ENCODE measurements around the gene CHN1. TPM values are rescaled to one million over a fixed set of nuclear protein-coding genes. Genes with fewer than 3 reads are reported as not detected.
A peak's percentile ranks its signal among the peaks of the same experiment; 100 is the strongest.

CHN1 gene
- total RNA-seq, 1 donor from 2014 or later: 32.7 TPM

- DNase-seq (ENCODE audit: low spot score in 2 of 2, unreplicated experiment in 2 of 2): no peak
- TF ChIP-seq CTCF (IDR thresholded peaks at IDR 0.05; ENCODE audit: unreplicated experiment): no peak
- no peaks in the 10 kb centered on the region for H3K27me3 Mint-ChIP-seq (ENCODE audit: low read depth)
- peaks cover 44% of the 10 kb centered on the region for H3K4me1 Mint-ChIP-seq
- H3K27ac Mint-ChIP-seq: peak overlapping the region; percentile 64
- H3K36me3 Mint-ChIP-seq: peaks cover 6% of the 10 kb centered on the region
- no peak overlapping the region for H3K4me3 Mint-ChIP-seq
- peaks cover 4% of the 10 kb centered on the region for H3K9me3 Mint-ChIP-seq
Measured at GRCh38 chr2:174873471-174873870, 131.7 kb downstream of the CHN1 start.

GRCh38 chr2:174870787-174871186 is 134.4 kb downstream of the CHN1 start:
- peaks cover 6% of the 10 kb centered on the region for H3K36me3 Mint-ChIP-seq
- no peak for DNase-seq (ENCODE audit: low spot score in 2 of 2, unreplicated experiment in 2 of 2)
- no peak overlapping the region for H3K27ac Mint-ChIP-seq
- H3K27me3 Mint-ChIP-seq (ENCODE audit: low read depth): no peaks in the 10 kb centered on the region
- TF ChIP-seq CTCF (IDR thresholded peaks at IDR 0.05; ENCODE audit: unreplicated experiment): no peak
- H3K4me1 Mint-ChIP-seq: peaks cover 40% of the 10 kb centered on the region
- peaks cover 4% of the 10 kb centered on the region for H3K9me3 Mint-ChIP-seq
- no peak overlapping the region for H3K4me3 Mint-ChIP-seq

- peaks cover 39% of the 10 kb centered on the region for H3K4me1 Mint-ChIP-seq
- no peaks in the 10 kb centered on the region for H3K27me3 Mint-ChIP-seq (ENCODE audit: low read depth)
- H3K27ac Mint-ChIP-seq: no peak overlapping the region
Measured at GRCh38 chr2:174868878-174869277, 136.3 kb downstream of the CHN1 start.

GRCh38 chr2:174866421-174866820 is 138.8 kb downstream of the CHN1 start:
- H3K4me1 Mint-ChIP-seq: peaks cover 17% of the 10 kb centered on the region
- TF ChIP-seq CTCF (IDR thresholded peaks at IDR 0.05; ENCODE audit: unreplicated experiment): no peak
- no peaks in the 10 kb centered on the region for H3K27me3 Mint-ChIP-seq (ENCODE audit: low read depth)
- H3K9me3 Mint-ChIP-seq: peaks cover 4% of the 10 kb centered on the region
- H3K27ac Mint-ChIP-seq: no peak overlapping the region
- no peak for DNase-seq (ENCODE audit: low spot score in 2 of 2, unreplicated experiment in 2 of 2)
- H3K4me3 Mint-ChIP-seq: no peak overlapping the region
- H3K36me3 Mint-ChIP-seq: peaks cover 6% of the 10 kb centered on the region

More at GRCh38 chr2:174868878-174869277, 136.3 kb downstream of the CHN1 start:
- TF ChIP-seq CTCF (IDR thresholded peaks at IDR 0.05; ENCODE audit: unreplicated experiment): no peak
- no peak for DNase-seq (ENCODE audit: low spot score in 2 of 2, unreplicated experiment in 2 of 2)
- Mint-ChIP-seq H3K9me3 (peaks cover 4% of the 10 kb centered on the region), H3K36me3 (peaks cover 6% of the 10 kb centered on the region), H3K4me3 (no peak overlapping the region)

GRCh38 chr2:174863183-174863582 is 142.0 kb downstream of the CHN1 start:
- no peak overlapping the region for H3K4me3 Mint-ChIP-seq
- no peaks in the 10 kb centered on the region for H3K27me3 Mint-ChIP-seq (ENCODE audit: low read depth)
- no peaks in the 10 kb centered on the region for H3K9me3 Mint-ChIP-seq
- DNase-seq (ENCODE audit: low spot score in 2 of 2, unreplicated experiment in 2 of 2): no peak
- peaks cover 4% of the 10 kb centered on the region for H3K4me1 Mint-ChIP-seq
- H3K27ac Mint-ChIP-seq: no peak overlapping the region
- TF ChIP-seq CTCF (IDR thresholded peaks at IDR 0.05; ENCODE audit: unreplicated experiment): no peak
- H3K36me3 Mint-ChIP-seq: no peaks in the 10 kb centered on the region
